ENCODE data around the gene DUSP3. TPM values are rescaled to one million over a fixed set of nuclear protein-coding genes. Genes with fewer than 3 reads are reported as not detected.

DUSP3 gene
- 10 to 100 TPM; 52.8 to 87.2 (median 65.9) TPM for total RNA-seq

- peak; percentile 92 for ATAC-seq (ENCODE audit: low FRiP score)
- peak; percentile 98 for DNase-seq (ENCODE audit: low spot score)
- no peak for TF ChIP-seq CTCF (IDR thresholded peaks at IDR 0.05)
Observed at GRCh38 chr17:43778337-43779144, at the start of gene DUSP3. Gene DUSP3, minus strand, starts transcription at chr17:43778977. Its CDS starts 53 bp downstream, at chr17:43778924.

GRCh38 chr17:43827596-43827995 lies 48.8 kb upstream of the DUSP3 start:
- ATAC-seq (ENCODE audit: low FRiP score) (no peak), DNase-seq (ENCODE audit: low spot score) (no peak)

DNA sequence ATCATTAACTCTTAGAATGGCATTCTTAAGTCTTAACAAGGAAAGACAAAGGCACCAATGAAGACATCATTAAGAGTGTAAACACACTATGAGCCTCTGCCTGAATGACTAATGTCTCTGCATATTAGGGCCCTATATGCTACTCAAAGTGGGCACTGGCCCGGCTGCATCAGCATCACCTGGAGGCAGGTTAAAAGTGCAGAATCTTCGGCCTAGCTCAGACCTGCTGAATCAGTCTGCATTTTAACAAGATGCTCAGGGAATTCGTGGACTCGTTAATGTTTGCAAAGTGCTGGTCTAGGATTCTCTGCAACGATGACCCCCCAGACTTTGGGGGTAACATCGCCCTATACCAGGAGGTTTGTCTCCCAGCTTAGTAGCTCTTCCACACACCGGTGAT lies 47.4 kb upstream of the DUSP3 start:
- no peak for TF ChIP-seq CTCF (IDR thresholded peaks at IDR 0.05)
- no peak for ATAC-seq (ENCODE audit: low FRiP score)

More at GRCh38 chr17:43827596-43827995, 48.8 kb upstream of the DUSP3 start:
- TF ChIP-seq CTCF (IDR thresholded peaks at IDR 0.05), result no peak

GRCh38 chr17:43825567-43825966 lies 46.8 kb upstream of the DUSP3 start:
- DNase-seq (ENCODE audit: low spot score) (no peak), ATAC-seq (ENCODE audit: low FRiP score) (no peak)

More for the DNA sequence above, 47.4 kb upstream of the DUSP3 start:
- DNase-seq (ENCODE audit: low spot score), result no peak

DNA sequence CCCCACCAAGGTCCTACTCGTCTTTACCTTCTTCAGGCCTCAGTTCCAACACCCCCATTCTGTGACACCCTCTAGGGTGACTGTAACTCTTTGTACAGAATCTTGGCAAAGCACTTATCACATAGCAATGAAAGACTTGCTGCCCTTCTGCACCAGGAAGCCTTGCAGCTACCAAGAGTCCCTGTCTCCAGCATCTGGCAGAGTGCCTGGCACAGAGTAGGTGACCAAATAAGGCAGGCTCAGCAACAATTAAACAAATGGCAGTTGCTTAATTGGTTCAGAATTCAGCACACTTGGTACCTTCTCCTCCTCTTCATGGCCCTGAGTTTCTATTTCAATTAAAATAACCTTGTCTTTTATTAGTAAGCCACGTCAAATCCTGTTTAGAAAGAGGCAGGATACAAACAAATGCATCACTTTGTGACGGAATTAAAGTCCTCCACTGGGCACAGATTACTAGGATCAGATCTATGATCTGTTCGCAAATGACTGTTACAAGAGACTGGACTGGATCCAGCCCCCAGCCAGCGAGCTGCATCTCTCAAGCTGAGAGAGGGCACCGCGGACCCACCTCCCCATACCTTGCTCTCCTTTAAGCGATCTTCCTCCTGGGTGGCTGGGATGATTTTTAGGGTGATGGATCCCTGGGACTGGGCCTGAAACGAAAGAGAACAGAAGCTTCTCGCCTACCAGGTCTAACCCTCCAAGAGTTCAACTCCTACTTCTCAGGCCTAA lies 44.7 kb upstream of the DUSP3 start:
- ATAC-seq (ENCODE audit: low FRiP score), result no peak

More at GRCh38 chr17:43825567-43825966, 46.8 kb upstream of the DUSP3 start:
- no peak for TF ChIP-seq CTCF (IDR thresholded peaks at IDR 0.05)

GRCh38 chr17:43822570-43823190 lies 43.9 kb upstream of the DUSP3 start:
- DNase-seq (ENCODE audit: low spot score), result no peak
- no peak for ATAC-seq (ENCODE audit: low FRiP score)
- no peak for TF ChIP-seq CTCF (IDR thresholded peaks at IDR 0.05)

More for the DNA sequence above, 44.7 kb upstream of the DUSP3 start:
- DNase-seq (ENCODE audit: low spot score), result no peak
- TF ChIP-seq CTCF (IDR thresholded peaks at IDR 0.05), result no peak
